ENCODE measurements around the gene CFAP251.
"Not testable (repeated sequence)": the region's sequence is repeated elsewhere in the genome, so short reads cannot be mapped to it uniquely, and the experiment has no call there.

Gene CFAP251

DNA sequence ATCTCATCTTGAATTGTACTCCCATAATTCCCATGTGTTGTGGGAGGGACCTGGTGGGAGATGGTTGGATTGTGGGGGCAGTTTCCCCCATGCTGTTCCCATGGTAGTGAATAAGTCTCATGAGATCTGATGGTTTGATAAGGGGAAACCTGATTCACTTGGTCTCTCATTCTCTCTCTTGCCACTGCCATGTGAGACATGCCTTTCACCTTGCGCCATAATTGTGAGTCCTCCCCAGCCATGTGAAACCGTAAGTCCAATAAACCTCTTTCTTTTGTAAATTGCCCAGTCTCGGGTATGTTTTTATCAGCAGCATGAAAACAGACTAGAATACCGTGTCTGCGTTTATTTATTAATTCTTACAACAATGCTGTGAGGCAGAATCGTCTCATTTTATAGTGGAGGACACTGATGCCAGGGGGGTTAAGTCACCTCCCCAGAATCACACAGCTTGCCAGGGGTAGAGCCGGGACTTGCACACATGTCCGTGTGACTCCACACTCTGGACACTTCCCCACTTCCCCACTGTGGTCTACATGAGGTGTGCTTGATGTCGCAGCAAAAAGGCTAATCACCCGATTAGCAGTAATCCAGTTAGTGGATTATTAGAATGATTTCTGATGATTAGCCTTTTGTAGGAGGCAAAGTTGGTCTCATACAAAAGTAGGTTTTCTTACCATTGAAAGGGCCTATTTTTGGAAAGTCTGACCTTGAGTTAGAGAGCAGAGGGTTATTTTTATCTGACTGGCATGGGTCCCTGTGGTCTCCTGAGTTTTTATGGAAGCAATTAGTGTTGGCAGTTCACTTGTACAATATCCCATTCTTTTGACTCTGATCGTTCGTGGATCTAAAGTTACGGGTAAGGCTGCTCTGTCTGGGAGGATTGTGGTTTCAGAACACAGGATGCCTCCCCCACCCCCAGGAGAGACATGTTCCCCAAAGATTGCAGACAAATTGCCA, 55.9 kb downstream of the CFAP251 start:
- Mint-ChIP-seq H3K27ac (no peak overlapping the region), H3K36me3 (no peaks in the 10 kb centered on the region), H3K9me3 (peaks cover 4% of the 10 kb centered on the region), H3K4me1 (no peaks in the 10 kb centered on the region), H3K4me3 (no peak overlapping the region)
- DNase-seq (ENCODE audit: low spot score in 2 of 2), result no peak
- ATAC-seq, result no peak

DNA sequence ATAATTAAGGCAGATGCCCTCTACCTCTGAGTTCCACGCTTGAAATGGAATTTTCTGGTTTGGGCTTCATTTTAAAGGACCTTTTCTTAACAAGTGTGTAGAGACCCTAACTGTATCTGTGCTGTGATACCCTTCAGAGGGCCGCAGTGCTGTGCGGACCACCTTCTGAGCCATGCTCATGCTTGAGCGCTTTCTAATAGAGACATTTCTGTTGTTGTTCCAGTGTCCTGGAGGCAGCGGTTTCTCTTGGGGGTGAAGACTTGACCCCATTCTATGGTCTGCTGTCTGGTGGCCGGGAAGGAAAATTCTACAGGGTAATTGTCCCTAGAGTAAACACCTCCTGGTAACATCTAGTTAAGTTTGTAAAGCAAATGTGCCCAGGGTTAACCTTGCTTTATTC, 56.6 kb downstream of the CFAP251 start:
- Mint-ChIP-seq H3K36me3 (no peaks in the 10 kb centered on the region), H3K4me1 (no peaks in the 10 kb centered on the region), H3K4me3 (no peak overlapping the region), H3K27ac (no peak overlapping the region), H3K9me3 (peaks cover 4% of the 10 kb centered on the region)
- no peak for ATAC-seq
- no peak for DNase-seq (ENCODE audit: low spot score in 2 of 2)

DNA sequence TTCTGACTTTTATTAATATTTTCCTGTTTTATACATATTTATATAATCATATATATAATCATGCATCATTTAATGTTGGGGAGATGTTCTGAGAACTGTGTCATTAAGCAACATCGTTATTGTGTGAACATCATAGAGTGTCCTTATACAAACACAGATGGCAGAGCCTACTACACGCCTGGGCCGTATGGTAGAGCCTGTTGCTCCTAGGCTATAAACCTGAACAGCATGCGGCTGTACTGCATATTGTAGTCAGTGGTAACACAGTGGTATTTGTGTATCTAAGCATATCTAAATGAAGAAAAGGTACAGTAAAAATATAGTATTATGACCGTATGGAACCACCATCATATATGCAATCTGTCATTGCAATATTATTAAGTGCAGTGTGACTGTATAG, 58.6 kb downstream of the CFAP251 start:
- Mint-ChIP-seq H3K27ac (no peak overlapping the region), H3K4me3 (no peak overlapping the region), H3K4me1 (peaks cover 7% of the 10 kb centered on the region), H3K36me3 (no peaks in the 10 kb centered on the region), H3K9me3 (peaks cover 3% of the 10 kb centered on the region)
- no peak for ATAC-seq
- DNase-seq (ENCODE audit: low spot score in 2 of 2), result no peak

DNA sequence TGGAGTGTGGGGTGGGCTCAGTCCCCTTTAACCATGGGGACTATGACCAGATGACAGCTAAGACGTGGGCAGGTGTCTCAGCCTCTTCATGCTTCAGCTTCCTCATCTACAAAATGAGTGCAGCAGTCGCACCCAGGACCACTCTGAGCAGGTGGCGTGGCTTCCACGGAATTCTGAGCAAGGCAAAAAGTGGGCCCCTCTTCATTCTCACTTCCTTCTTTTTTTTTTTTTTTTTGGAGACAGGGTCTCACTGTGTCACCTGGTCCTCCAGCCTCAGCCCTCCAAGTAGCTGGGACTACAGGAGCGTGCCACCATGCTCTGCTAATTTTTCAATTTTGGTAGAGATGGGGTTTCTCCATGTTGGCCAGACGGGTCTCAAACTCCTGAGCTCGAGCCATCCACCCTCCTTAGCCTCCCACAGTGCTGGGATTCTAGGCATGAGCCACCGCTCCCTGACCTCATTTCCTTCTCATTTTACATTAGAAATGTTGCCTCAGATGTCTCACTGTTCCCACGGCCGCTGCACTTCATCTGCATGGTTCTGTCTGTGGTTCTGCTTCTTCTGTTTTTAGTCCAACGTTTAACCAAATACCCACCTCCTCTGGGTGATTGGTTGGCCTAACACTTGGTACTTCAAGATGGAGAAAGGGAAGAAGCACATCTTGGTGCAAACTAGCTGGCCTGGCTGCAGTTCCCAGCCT, 61.9 kb downstream of the CFAP251 start:
- peak; percentile 79 for ATAC-seq
- Mint-ChIP-seq H3K27ac (no peak overlapping the region), H3K4me3 (no peak overlapping the region), H3K9me3 (no peaks in the 10 kb centered on the region), H3K36me3 (no peaks in the 10 kb centered on the region), H3K4me1 (peaks cover 7% of the 10 kb centered on the region)
- DNase-seq (ENCODE audit: low spot score in 2 of 2), result no peak

DNA sequence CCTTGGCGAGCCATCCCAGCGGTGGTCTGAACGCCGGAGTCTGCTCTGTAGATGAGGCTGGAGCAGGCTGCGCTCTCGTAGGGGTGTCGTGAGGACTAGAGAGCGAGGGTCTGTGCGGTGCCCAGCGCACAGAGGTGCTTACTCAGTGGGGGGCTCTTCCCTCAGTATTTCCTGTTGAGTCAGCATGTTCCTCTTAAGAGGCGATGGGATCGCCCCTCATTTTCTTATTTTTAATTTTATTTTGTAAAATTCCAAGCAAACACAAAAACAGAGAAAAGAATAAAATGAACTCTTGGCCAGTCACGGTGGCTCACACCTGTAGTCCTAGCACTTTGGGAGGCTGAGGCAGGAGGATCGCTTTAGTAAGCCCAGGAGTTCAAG, 62.5 kb downstream of the CFAP251 start:
- H3K4me1 Mint-ChIP-seq, result peaks cover 7% of the 10 kb centered on the region
- H3K36me3 Mint-ChIP-seq, result no peaks in the 10 kb centered on the region
- ATAC-seq, result no peak
- DNase-seq (ENCODE audit: low spot score in 2 of 2), result no peak
- no peak overlapping the region for H3K27ac Mint-ChIP-seq
- H3K9me3 Mint-ChIP-seq, result no peaks in the 10 kb centered on the region
- H3K4me3 Mint-ChIP-seq, result no peak overlapping the region

DNA sequence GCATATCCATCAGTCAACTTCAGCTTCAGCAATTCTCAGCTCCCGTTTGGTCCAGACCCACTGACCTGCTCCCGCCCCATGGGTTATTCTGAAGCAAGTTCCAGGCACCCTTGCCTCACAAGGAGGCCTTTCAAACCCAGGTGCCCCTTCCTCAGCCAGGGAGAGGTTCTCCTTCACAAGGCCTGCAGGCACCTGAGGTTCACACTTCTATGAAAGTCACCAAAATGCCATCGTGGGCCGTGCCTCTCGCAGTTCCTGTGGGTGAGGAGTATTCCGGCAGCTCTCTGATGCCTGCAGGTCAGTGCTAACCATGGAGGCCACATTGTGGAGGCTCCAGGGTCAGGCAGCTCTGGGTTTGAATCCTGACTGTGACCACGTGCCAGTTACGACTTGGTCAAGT, 63.1 kb downstream of the CFAP251 start:
- H3K9me3 Mint-ChIP-seq, result no peaks in the 10 kb centered on the region
- no peak overlapping the region for H3K4me3 Mint-ChIP-seq
- H3K27ac Mint-ChIP-seq, result no peak overlapping the region
- peaks cover 7% of the 10 kb centered on the region for H3K4me1 Mint-ChIP-seq
- ATAC-seq (no peak), DNase-seq (ENCODE audit: low spot score in 2 of 2) (no peak)
- H3K36me3 Mint-ChIP-seq, result no peaks in the 10 kb centered on the region

DNA sequence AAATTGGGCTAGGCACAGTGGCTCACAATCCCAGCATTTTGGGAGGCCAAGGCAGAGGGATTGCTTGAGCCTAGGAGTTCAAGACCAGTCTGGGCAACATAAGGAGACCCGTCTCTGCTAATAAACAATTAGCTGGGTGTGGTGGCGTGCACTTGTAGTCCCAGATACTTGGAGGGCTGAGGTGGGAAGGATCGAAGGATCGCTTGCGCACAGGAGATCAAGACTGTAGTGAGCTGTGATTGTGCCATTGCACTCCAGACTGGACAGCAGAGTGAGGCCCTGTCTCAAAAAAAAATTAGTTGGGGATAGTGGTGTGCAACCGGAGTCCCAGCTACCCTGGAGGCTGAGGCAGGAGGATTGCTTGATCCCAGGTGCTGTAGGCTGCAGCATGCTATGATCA, 64.6 kb downstream of the CFAP251 start:
- H3K27ac Mint-ChIP-seq, result no peak overlapping the region
- no peaks in the 10 kb centered on the region for H3K36me3 Mint-ChIP-seq
- H3K9me3 Mint-ChIP-seq, result no peaks in the 10 kb centered on the region
- H3K4me3 Mint-ChIP-seq, result no peak overlapping the region
- peaks cover 7% of the 10 kb centered on the region for H3K4me1 Mint-ChIP-seq
- DNase-seq (ENCODE audit: low spot score in 2 of 2) (no peak), ATAC-seq (no peak)

DNA sequence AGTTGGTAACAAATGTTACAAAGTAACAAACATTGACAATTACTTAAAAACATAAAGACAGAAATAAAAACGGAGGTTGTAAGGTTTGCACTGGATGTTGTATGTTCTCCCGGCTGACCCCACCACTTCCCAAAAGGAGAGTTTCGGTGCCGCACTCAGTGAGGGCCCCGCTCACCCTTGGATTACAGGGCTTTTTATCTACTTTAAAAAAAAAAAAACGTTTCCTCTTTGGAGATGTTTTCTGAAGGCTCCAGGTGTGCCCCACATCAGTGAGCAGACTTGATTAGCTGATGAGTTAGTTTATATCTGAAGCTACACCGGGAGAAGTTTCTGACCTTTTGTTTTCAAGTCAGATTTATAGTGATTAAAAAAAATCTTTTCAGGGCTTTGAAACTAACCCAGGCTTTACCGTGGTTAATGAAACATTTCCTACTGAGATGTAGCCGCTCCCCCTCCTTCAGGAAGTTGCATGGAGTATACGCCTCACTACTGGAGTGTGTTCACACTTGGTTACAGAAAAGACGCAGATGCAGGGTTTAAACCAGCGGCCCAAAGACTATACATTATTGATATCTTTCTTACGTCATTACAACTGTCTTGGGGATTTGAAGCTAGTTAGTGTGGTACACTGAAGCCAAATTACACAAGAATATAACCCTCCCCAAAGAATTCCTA, 65.3 kb downstream of the CFAP251 start:
- H3K9me3 Mint-ChIP-seq, result no peaks in the 10 kb centered on the region
- no peaks in the 10 kb centered on the region for H3K36me3 Mint-ChIP-seq
- H3K27ac Mint-ChIP-seq, result no peak overlapping the region
- peaks cover 7% of the 10 kb centered on the region for H3K4me1 Mint-ChIP-seq
- ATAC-seq, result no peak
- no peak overlapping the region for H3K4me3 Mint-ChIP-seq
- no peak for DNase-seq (ENCODE audit: low spot score in 2 of 2)

DNA sequence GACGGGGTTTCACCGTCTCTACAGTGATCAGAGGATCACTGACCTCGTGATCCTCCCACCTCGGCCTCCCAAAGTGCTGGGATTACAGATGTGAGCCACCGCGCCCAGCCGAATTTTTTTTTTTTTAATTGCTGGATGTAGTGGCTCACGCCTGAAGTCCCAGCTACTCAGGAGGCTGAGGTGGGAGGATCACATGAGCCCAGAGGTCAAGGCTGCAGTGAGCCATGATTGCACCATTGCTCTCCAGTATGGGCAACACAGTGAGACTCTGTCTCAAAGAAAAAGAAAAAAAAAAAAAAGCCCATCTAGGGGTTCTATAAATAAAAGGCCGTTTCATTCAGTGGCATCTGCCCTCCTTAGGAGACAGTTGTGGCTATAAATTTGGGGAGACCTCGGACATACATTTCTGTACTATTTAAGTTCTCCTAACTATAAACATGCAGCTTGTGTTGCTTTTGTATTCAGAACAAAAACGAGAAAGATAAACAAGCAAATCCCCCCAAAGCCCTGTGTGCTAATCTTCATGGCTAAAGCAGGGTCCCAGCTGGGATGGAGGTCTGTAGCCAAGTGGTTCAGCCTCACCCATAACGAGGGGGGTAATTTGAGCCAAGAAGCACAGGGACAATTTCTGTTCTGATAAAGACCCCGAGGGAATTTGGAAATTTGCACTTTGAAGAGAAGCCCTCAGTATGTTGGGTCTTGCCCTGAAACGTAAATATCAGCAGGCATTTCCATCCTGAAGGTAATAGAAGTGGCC, 68.3 kb downstream of the CFAP251 start:
- Mint-ChIP-seq H3K9me3 (no peaks in the 10 kb centered on the region), H3K4me1 (peaks cover 18% of the 10 kb centered on the region), H3K36me3 (no peaks in the 10 kb centered on the region), H3K27ac (no peak overlapping the region), H3K4me3 (no peak overlapping the region)
- ATAC-seq (no peak), DNase-seq (ENCODE audit: low spot score in 2 of 2) (no peak)

DNA sequence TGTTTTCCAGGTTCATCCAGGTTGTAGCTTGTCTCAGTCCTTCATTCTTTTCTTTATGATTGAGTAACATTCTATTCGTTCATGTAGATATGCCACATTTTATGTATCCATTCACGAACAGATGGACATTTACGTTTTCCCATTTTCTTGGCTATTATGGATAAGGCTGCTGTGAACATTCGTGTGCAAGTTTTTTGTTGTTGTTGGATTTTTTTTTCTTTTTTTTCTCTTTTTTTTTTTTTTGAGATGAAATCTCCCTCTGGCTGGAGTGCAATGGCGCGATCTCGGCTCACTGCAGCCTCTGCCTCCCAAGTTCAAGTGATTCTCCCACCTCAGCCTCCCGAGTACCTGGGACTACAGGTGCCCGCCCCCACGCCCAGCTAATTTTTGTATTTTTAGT, 70.1 kb downstream of the CFAP251 start:
- DNase-seq (ENCODE audit: low spot score in 2 of 2); H3K4me3 Mint-ChIP-seq; ATAC-seq; H3K9me3 Mint-ChIP-seq; H3K27ac Mint-ChIP-seq; H3K36me3 Mint-ChIP-seq: not testable (repeated sequence)
- peaks cover 25% of the 10 kb centered on the region for H3K4me1 Mint-ChIP-seq

DNA sequence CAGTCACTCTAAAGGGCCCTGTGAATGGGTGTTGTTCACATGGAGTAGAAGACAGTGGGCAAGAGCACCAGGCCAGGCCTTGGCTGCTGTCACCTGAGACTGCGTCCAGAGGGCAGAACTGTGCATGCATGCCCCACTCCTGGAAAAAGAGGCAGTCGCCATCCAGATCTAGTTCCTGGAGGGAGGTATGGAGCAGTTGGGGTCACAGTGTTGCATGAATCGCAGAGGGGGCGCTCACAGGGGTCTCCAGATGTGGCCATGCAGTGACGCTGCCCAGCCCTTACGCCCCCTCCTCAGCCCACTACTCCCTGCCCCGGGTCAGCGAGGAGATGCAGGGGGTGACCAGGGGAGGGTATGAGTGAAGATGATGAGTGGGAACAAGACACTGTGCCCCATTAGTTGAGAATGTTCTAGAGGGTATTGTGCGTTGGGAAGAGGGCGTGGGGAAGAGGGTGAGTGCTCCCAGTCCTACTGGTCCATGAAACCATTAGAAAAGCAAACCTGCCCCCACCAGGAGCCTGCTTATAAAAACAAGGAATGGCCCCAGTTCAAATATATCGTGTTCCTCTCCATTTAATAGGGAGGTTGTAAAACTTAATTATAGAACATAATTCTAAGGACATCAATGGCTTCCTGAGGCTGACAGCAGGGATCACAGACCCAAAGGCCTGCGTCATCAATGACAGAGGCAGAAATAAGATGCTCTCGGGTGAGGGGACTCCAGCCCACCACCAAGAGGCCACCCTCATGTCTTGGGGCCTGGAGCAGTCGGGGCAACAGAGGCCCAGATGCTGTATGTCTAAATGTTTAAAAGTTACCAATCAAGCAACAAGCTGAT, 71.1 kb downstream of the CFAP251 start:
- no peak overlapping the region for H3K4me3 Mint-ChIP-seq
- H3K4me1 Mint-ChIP-seq, result peaks cover 25% of the 10 kb centered on the region
- no peaks in the 10 kb centered on the region for H3K9me3 Mint-ChIP-seq
- ATAC-seq, result no peak
- H3K27ac Mint-ChIP-seq, result no peak overlapping the region
- H3K36me3 Mint-ChIP-seq, result no peaks in the 10 kb centered on the region
- DNase-seq (ENCODE audit: low spot score in 2 of 2), result no peak

DNA sequence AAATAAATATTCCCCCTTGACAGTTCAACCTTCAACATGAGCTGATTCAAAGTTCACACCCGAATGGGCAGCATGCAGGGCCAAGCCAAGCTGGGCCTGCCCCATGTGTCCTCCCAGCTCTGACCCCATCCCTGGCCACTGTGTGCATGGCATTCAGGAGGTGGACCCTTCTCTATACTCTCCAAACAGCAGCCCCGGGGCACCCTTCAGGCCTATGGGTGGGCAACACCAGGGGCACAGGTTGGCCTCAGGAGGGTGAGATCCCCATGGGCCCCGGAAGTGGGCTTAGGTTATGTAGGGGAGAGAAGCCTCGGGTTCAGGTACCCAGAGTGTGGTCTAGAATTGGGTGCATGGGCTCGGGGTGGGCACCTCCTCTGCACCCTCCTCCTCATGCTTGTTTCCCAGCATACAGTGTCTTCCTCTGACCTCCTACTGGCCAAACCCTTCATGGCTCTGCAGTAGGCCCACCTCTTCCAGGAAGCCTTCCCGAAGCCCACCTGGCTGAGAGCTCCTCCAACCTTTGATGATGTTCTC, 71.8 kb downstream of the CFAP251 start:
- H3K9me3 Mint-ChIP-seq, result no peaks in the 10 kb centered on the region
- H3K4me1 Mint-ChIP-seq, result peaks cover 25% of the 10 kb centered on the region
- ATAC-seq, result no peak
- no peak for DNase-seq (ENCODE audit: low spot score in 2 of 2)
- no peaks in the 10 kb centered on the region for H3K36me3 Mint-ChIP-seq
- no peak overlapping the region for H3K27ac Mint-ChIP-seq
- no peak overlapping the region for H3K4me3 Mint-ChIP-seq

DNA sequence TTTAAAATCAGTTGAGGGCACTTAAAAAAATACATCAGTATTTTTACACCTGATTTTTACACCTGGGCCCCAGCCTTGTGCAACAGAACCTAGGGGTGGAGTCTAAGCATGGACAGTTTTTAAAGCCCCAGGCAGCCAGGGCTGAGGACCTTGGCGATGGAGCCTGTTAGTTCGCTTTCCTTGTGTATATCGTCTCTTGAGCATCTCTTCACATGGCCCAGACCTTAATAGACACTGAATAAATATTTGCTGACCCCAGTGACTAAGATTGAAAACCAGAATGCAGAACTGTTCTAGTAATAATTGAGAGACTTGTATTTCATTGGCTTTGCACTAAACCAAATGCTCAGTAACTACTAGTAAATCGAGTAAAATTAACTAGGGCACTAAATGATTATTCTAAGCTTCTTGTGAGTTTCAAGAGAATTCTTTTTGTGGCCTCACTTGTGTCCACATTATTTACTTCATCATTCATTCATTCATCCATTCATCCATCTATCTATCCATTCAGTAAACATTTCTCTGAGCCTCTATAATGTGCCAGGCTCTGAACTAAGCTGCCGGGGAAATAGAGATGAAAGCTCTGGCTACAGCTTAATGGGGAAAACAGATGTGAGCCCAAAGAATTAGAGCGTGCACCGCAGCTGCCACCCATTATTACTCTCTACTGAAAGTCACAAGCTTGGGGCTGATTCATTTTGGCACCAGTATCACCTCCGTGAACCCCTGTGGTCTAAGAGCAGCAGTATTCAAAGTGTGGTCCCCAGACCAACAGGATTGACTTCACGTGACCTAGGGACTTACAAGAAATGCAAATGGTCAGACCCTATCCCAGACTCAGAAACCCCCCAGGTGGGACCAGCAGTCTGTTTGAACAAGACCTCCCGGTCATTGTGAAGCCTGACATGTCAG, 72.6 kb downstream of the CFAP251 start:
- Mint-ChIP-seq H3K27ac (peak overlapping the region; percentile 52), H3K36me3 (no peaks in the 10 kb centered on the region), H3K4me1 (peaks cover 25% of the 10 kb centered on the region), H3K4me3 (peak overlapping the region; percentile 58), H3K9me3 (no peaks in the 10 kb centered on the region)
- DNase-seq (ENCODE audit: low spot score in 2 of 2) (peak; percentile 11 to 77), ATAC-seq (peak; percentile 87)
